Hypothalamus (tissue), 51 donors: ENCODE data around the gene ARHGAP22.
"Not testable (repeated sequence)": the region's sequence is repeated elsewhere in the genome, so short reads cannot be mapped to it uniquely, and the experiment has no call there.

Experiments
- DNase-seq, 51 donors: peaks; one replicate each; lab custom pipeline; 2025; lab: John Stamatoyannopoulos, UW

The ARHGAP22 gene

GRCh38 chr10:48604991-48605508 lies at the start of gene ARHGAP22:
TSS of gene ARHGAP22 (minus strand) at chr10:48605073. CDS start at chr10:48604796, 277 bp downstream.
- peak in 38 of 51 donors; percentile 9 to 87 (median 62) for DNase-seq

- no peak for DNase-seq
These were observed 49.2 kb upstream of the ARHGAP22 start for GRCh38 chr10:48653944-48654698.

- no peak for DNase-seq
These were observed 48.5 kb upstream of the ARHGAP22 start for GRCh38 chr10:48653347-48653746.

GRCh38 chr10:48652344-48652743 lies 47.5 kb upstream of the ARHGAP22 start:
- DNase-seq: no peak

- no peak for DNase-seq
These were observed 47.0 kb upstream of the ARHGAP22 start for GRCh38 chr10:48651839-48652238.

- no peak for DNase-seq
These were observed 46.4 kb upstream of the ARHGAP22 start for GRCh38 chr10:48651293-48651692.

- peak in 13 of 51 donors; percentile 27 to 52 (median 38) for DNase-seq
These were observed 44.6 kb upstream of the ARHGAP22 start for GRCh38 chr10:48649349-48649944.

- DNase-seq: no peak
These were observed 43.5 kb upstream of the ARHGAP22 start for GRCh38 chr10:48648172-48648942.

GRCh38 chr10:48647073-48647472 lies 42.2 kb upstream of the ARHGAP22 start:
- DNase-seq: not testable (repeated sequence)

GRCh38 chr10:48645600-48645999 lies 40.7 kb upstream of the ARHGAP22 start:
- DNase-seq: no peak

GRCh38 chr10:48641099-48641690 lies 36.3 kb upstream of the ARHGAP22 start:
- DNase-seq: not testable (repeated sequence)

- DNase-seq: no peak
These were observed 35.5 kb upstream of the ARHGAP22 start for GRCh38 chr10:48640326-48640725.

GRCh38 chr10:48639632-48640031 lies 34.8 kb upstream of the ARHGAP22 start:
- no peak for DNase-seq

GRCh38 chr10:48638739-48639527 lies 34.1 kb upstream of the ARHGAP22 start:
- no peak for DNase-seq

- DNase-seq: no peak
These were observed 33.3 kb upstream of the ARHGAP22 start for GRCh38 chr10:48638158-48638557.

GRCh38 chr10:48636901-48637300 lies 32.0 kb upstream of the ARHGAP22 start:
- DNase-seq: no peak

- no peak for DNase-seq
These were observed 31.4 kb upstream of the ARHGAP22 start for GRCh38 chr10:48636231-48636630.

GRCh38 chr10:48634984-48635557 lies 30.2 kb upstream of the ARHGAP22 start:
- DNase-seq: no peak

- peak in 18 of 51 donors; percentile 15 to 55 (median 40) for DNase-seq
These were observed 29.5 kb upstream of the ARHGAP22 start for GRCh38 chr10:48634198-48634983.
